NB4 (cell line): ENCODE data around the gene CDKN2B-AS1.

Experiments used
- DNase-seq: peaks from one replicate; pipeline ENCODE4 v3.0.0; 2010; ENCODE audit warnings: low read depth
- H3K4me3 ChIP-seq: one replicate; pipeline ENCODE4 v1.5.1; 2011; ENCODE audit warnings: mild to moderate bottlenecking, low read depth, low read length, moderate library complexity
- CTCF ChIP-seq: IDR thresholded peaks from one replicate; pipeline ENCODE4 v1.5.1; 2012; ENCODE audit warnings: low read depth, low read length
- MAX ChIP-seq: IDR thresholded peaks from 2 replicates; pipeline ENCODE4 v1.6.1; 2011; ENCODE audit warnings: low read depth, low read length
- MYC ChIP-seq: IDR thresholded peaks from 2 replicates; pipeline ENCODE4 v1.6.1; 2011; ENCODE audit warnings: low read depth, low read length
- POLR2A ChIP-seq: IDR thresholded peaks from 2 replicates; pipeline ENCODE4 v1.6.1; 2011; ENCODE audit warnings: mild to moderate bottlenecking; ENCODE audit not compliant: insufficient read length; ENCODE audit errors: extremely low read depth

Gene CDKN2B-AS1

DNA sequence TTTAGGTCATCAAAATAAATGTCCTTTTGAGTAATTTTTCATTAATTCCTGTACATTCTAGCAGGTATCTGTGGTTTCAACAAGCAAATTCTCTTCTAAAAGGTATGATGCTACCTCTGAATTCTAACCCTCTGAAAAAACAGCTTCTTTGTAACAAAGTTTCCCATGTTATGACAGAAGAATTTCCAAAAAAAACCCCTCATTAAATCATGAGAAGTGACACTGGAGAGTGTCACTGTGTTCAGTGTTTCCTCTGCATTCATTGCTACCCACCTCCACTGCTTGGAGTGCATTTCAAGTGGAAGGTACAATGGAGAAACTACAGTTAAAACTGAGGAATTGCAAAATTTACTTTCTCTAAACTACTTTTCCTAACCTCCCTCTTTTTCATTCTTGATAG, 10.5 kb upstream of the CDKN2B-AS1 start:
- DNase-seq: no peak
- TF ChIP-seq CTCF (no peak), POLR2A (no peak), MAX (no peak), MYC (no peak)

GRCh38 chr9:21985964-21986667, 8.5 kb upstream of the CDKN2B-AS1 start:
- TF ChIP-seq CTCF (no peak), MAX (no peak), POLR2A (no peak), MYC (no peak)
- no peak for DNase-seq
- no peak overlapping the region for H3K4me3 ChIP-seq

More for the DNA sequence above, 10.5 kb upstream of the CDKN2B-AS1 start:
- no peak overlapping the region for H3K4me3 ChIP-seq

DNA sequence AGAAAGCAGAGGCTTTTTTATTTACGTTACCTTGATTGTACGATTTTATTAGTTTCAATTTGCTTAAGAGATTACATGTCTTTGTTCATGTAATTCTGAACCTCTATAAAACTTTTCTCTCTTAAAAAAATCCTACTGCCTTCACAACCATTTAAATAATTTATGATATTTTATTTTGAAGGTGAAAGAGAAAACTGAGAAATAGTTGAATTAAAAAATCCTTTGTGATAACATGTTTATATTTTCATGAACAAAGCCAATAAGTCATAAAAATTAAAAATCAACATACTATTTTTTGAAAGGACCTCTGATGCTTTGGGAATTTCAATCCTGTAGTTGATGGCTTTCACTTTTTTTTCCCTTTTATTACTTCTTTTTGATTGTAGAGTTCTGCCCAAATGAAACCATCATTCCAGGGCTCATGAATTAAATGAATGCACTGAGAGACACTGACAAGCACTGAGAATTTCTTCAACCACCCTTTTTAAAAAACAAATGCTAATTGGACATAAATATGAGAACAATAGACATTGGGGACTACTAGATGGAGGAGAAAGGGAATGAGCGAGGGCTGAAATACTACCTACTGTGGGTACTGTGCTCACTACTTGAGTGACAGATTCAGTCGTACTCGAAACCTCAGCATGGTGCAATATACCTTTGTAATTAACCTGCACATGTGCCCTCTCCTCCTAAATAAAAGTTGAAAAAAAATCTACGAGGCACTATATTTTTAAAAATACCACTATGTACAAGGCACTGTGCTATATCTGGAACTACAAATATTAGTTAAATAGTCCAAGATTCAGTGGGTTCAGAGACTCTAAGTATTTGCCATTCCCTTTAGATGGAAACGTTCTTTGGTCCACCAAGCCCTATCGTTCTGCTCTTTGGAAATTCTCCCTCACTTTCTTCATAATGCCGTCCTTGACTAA, 6.3 kb upstream of the CDKN2B-AS1 start:
- no peak for TF ChIP-seq POLR2A
- TF ChIP-seq MAX: no peak
- no peak for TF ChIP-seq MYC
- no peak for TF ChIP-seq CTCF
- no peak overlapping the region for H3K4me3 ChIP-seq
- DNase-seq: no peak

DNA sequence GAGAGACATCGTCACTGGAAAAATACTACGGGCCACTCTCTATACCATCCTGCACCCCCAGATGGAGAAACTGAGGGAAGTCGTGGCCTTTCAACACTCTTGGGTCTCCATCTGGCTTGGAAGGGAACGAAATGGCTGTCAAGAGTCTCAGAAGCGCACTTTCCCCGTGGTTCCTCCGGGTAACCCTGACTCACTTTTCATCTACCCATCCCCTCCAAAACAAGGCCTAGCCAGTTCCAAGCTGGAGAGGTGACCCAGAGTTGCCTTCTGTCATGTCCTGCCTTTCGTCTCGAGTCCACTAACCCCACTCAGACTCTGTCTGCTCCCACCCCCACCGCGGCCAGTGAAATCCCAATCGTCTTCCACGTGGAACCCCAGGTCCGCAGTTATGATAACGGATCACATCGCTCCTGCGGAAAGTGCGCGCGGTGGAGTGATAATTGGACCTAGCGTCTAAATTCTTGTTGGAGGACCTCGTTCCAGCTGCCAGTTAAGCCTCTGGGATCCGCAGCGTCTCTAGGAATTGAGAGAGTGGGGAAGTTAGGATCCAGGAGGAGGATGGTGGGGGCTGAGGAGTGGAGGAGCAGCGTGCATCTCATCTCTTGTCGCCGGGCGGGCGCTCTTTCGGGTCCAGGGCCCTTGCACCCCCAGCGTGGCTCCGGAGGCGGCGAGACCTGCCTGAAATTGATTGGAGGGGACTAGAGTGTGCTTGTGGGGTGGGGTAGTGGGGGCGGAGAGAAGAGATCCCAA, 5.0 kb upstream of the CDKN2B-AS1 start:
- no peak overlapping the region for H3K4me3 ChIP-seq
- DNase-seq: no peak
- TF ChIP-seq CTCF (no peak), POLR2A (no peak)

GRCh38 chr9:21991072-21991959, 3.3 kb upstream of the CDKN2B-AS1 start:
- H3K4me3 ChIP-seq: no peak overlapping the region
- DNase-seq: no peak
- TF ChIP-seq CTCF: no peak
- no peak for TF ChIP-seq MYC
- TF ChIP-seq MAX: no peak
- TF ChIP-seq POLR2A: no peak
